ENCODE data around the gene MGAT4A.
"Not testable (repeated sequence)": the region's sequence is repeated elsewhere in the genome, so short reads cannot be mapped to it uniquely, and the experiment has no call there.

The MGAT4A gene

GRCh38 chr2:98598781-98599428 lies 132.0 kb downstream of the MGAT4A start:
- no peak for TF ChIP-seq CTCF (conservative IDR thresholded peaks at IDR 0.05; ENCODE audit: low read length)
- TF ChIP-seq EZH2phosphoT487 (IDR thresholded peaks at IDR 0.05; ENCODE audit: borderline replicate concordance), result no peak
- H3K9me3 ChIP-seq (ENCODE audit: insufficient read depth, low read depth, low read length), result peaks cover 4% of the 10 kb centered on the region; the same call in 1 of the 2 replicates
- H3K27me3 ChIP-seq (ENCODE audit: insufficient read depth, low read length, poor library complexity, severe bottlenecking), result no peaks in the 10 kb centered on the region
- no peak overlapping the region for H3K9ac ChIP-seq (ENCODE audit: low read depth, low read length, poor library complexity, severe bottlenecking)
- no peaks in the 10 kb centered on the region for H3K79me2 ChIP-seq (ENCODE audit: insufficient read depth, low read length)
- no peaks in the 10 kb centered on the region for H3K4me1 ChIP-seq (ENCODE audit: insufficient read depth, low read length, poor library complexity, severe bottlenecking)
- no peaks in the 10 kb centered on the region for H3F3A ChIP-seq (ENCODE audit: low read depth)
- peaks cover 29% of the 10 kb centered on the region for H3K36me3 ChIP-seq (ENCODE audit: insufficient read depth, low read length)
- H4K20me1 ChIP-seq (ENCODE audit: insufficient read depth, low read length, poor library complexity, severe bottlenecking), result no peaks in the 10 kb centered on the region
- no peak overlapping the region for H3K4me2 ChIP-seq (ENCODE audit: low read depth, low read length, poor library complexity, severe bottlenecking)
- H3K4me3 ChIP-seq (ENCODE audit: low read length, poor library complexity, severe bottlenecking), result no peak overlapping the region
- no peak overlapping the region for H2AFZ ChIP-seq (ENCODE audit: low read length)
- no peaks in the 10 kb centered on the region for H3K9me2 ChIP-seq (replicated peaks; ENCODE audit: low read depth, low read length)

- not testable (repeated sequence) for H3K27me3 ChIP-seq (ENCODE audit: insufficient read depth, low read length, poor library complexity, severe bottlenecking); H3K4me3 ChIP-seq (ENCODE audit: low read length, poor library complexity, severe bottlenecking); H3F3A ChIP-seq (ENCODE audit: low read depth); H4K20me1 ChIP-seq (ENCODE audit: insufficient read depth, low read length, poor library complexity, severe bottlenecking); H3K9ac ChIP-seq (ENCODE audit: low read depth, low read length, poor library complexity, severe bottlenecking); H3K9me3 ChIP-seq (ENCODE audit: insufficient read depth, low read depth, low read length); H3K9me2 ChIP-seq (replicated peaks; ENCODE audit: low read depth, low read length); H3K4me2 ChIP-seq (ENCODE audit: low read depth, low read length, poor library complexity, severe bottlenecking); H3K79me2 ChIP-seq (ENCODE audit: insufficient read depth, low read length); H2AFZ ChIP-seq (ENCODE audit: low read length)
- H3K36me3 ChIP-seq (ENCODE audit: insufficient read depth, low read length), result peaks cover 31% of the 10 kb centered on the region
- H3K4me1 ChIP-seq (ENCODE audit: insufficient read depth, low read length, poor library complexity, severe bottlenecking), result peaks cover 11% of the 10 kb centered on the region
Observed at GRCh38 chr2:98594665-98595064, 136.3 kb downstream of the MGAT4A start.

GRCh38 chr2:98592565-98592964 lies 138.4 kb downstream of the MGAT4A start:
- Histone ChIP-seq H3K9ac (ENCODE audit: low read depth, low read length, poor library complexity, severe bottlenecking) (no peak overlapping the region), H3K9me2 (replicated peaks; ENCODE audit: low read depth, low read length) (no peaks in the 10 kb centered on the region), H3F3A (ENCODE audit: low read depth) (no peaks in the 10 kb centered on the region), H4K20me1 (ENCODE audit: insufficient read depth, low read length, poor library complexity, severe bottlenecking) (no peaks in the 10 kb centered on the region), H3K79me2 (ENCODE audit: insufficient read depth, low read length) (no peaks in the 10 kb centered on the region), H3K4me2 (ENCODE audit: low read depth, low read length, poor library complexity, severe bottlenecking) (no peak overlapping the region), H3K4me1 (ENCODE audit: insufficient read depth, low read length, poor library complexity, severe bottlenecking) (peaks cover 28% of the 10 kb centered on the region), H3K9me3 (ENCODE audit: insufficient read depth, low read depth, low read length) (peaks cover 4% of the 10 kb centered on the region; the same call in 1 of the 2 replicates), H3K4me3 (ENCODE audit: low read length, poor library complexity, severe bottlenecking) (no peak overlapping the region), H3K27me3 (ENCODE audit: insufficient read depth, low read length, poor library complexity, severe bottlenecking) (no peaks in the 10 kb centered on the region), H3K36me3 (ENCODE audit: insufficient read depth, low read length) (peaks cover 27% of the 10 kb centered on the region), H2AFZ (ENCODE audit: low read length) (no peak overlapping the region)
- no peak for TF ChIP-seq CTCF (conservative IDR thresholded peaks at IDR 0.05; ENCODE audit: low read length)
- no peak for TF ChIP-seq EZH2phosphoT487 (IDR thresholded peaks at IDR 0.05; ENCODE audit: borderline replicate concordance)

GRCh38 chr2:98589489-98589888 lies 141.4 kb downstream of the MGAT4A start:
- H3K9me3 ChIP-seq (ENCODE audit: insufficient read depth, low read depth, low read length), result peaks cover 4% of the 10 kb centered on the region; the same call in 1 of the 2 replicates
- peaks cover 28% of the 10 kb centered on the region for H3K4me1 ChIP-seq (ENCODE audit: insufficient read depth, low read length, poor library complexity, severe bottlenecking)
- H3K9ac ChIP-seq (ENCODE audit: low read depth, low read length, poor library complexity, severe bottlenecking), result no peak overlapping the region
- peak overlapping the region; percentile 46 for H3K4me2 ChIP-seq (ENCODE audit: low read depth, low read length, poor library complexity, severe bottlenecking)
- H3F3A ChIP-seq (ENCODE audit: low read depth), result no peaks in the 10 kb centered on the region
- no peaks in the 10 kb centered on the region for H4K20me1 ChIP-seq (ENCODE audit: insufficient read depth, low read length, poor library complexity, severe bottlenecking)
- H3K79me2 ChIP-seq (ENCODE audit: insufficient read depth, low read length), result no peaks in the 10 kb centered on the region
- TF ChIP-seq CTCF (conservative IDR thresholded peaks at IDR 0.05; ENCODE audit: low read length) (no peak), EZH2phosphoT487 (IDR thresholded peaks at IDR 0.05; ENCODE audit: borderline replicate concordance) (no peak)
- no peak overlapping the region for H2AFZ ChIP-seq (ENCODE audit: low read length)
- H3K9me2 ChIP-seq (replicated peaks; ENCODE audit: low read depth, low read length), result no peaks in the 10 kb centered on the region
- H3K27me3 ChIP-seq (ENCODE audit: insufficient read depth, low read length, poor library complexity, severe bottlenecking), result no peaks in the 10 kb centered on the region
- H3K4me3 ChIP-seq (ENCODE audit: low read length, poor library complexity, severe bottlenecking), result no peak overlapping the region
- H3K36me3 ChIP-seq (ENCODE audit: insufficient read depth, low read length), result peaks cover 31% of the 10 kb centered on the region

Data from Loucy (cell line).